GM19238 (cell line): ENCODE results near the gene ATP5PO.

Experiments
- DNase-seq: peaks from one replicate; pipeline ENCODE4 v3.0.0; 2011; ENCODE audit warnings: low spot score; ENCODE audit not compliant: insufficient read length

ATP5PO gene

GRCh38 chr21:33899199-33899598 is 16.4 kb downstream of the ATP5PO start:
- DNase-seq: no peak

GRCh38 chr21:33898586-33898985 is 17.0 kb downstream of the ATP5PO start:
- DNase-seq: no peak

GRCh38 chr21:33897739-33898138 is 17.9 kb downstream of the ATP5PO start:
- DNase-seq: no peak

- DNase-seq: no peak
These were observed 18.5 kb downstream of the ATP5PO start for GRCh38 chr21:33897098-33897497.

GRCh38 chr21:33896691-33897090 is 18.9 kb downstream of the ATP5PO start:
- no peak for DNase-seq

- DNase-seq: no peak
These were observed 20.2 kb downstream of the ATP5PO start for GRCh38 chr21:33895356-33895755.

GRCh38 chr21:33894736-33895288 is 20.8 kb downstream of the ATP5PO start:
- peak; percentile 37 for DNase-seq

GRCh38 chr21:33893917-33894316 is 21.7 kb downstream of the ATP5PO start:
- DNase-seq: no peak

GRCh38 chr21:33892853-33893252 is 22.8 kb downstream of the ATP5PO start:
- DNase-seq: no peak

- no peak for DNase-seq
These were observed 25.4 kb downstream of the ATP5PO start for GRCh38 chr21:33890187-33890586.

- DNase-seq: no peak
These were observed 29.3 kb downstream of the ATP5PO start for GRCh38 chr21:33886321-33886720.

GRCh38 chr21:33885172-33885514 is 30.5 kb downstream of the ATP5PO start:
- DNase-seq: no peak

- DNase-seq: no peak
These were observed 31.0 kb downstream of the ATP5PO start for GRCh38 chr21:33884376-33885171.

GRCh38 chr21:33883118-33883517 is 32.5 kb downstream of the ATP5PO start:
- no peak for DNase-seq

GRCh38 chr21:33881689-33882440 is 33.7 kb downstream of the ATP5PO start:
- DNase-seq: no peak

GRCh38 chr21:33880626-33881025 is 35.0 kb downstream of the ATP5PO start:
- DNase-seq: no peak

GRCh38 chr21:33878824-33879223 is 36.8 kb downstream of the ATP5PO start:
- DNase-seq: no peak

- DNase-seq: no peak
These were observed 40.4 kb downstream of the ATP5PO start for GRCh38 chr21:33875026-33875695.

- DNase-seq: no peak
These were observed 41.4 kb downstream of the ATP5PO start for GRCh38 chr21:33874161-33874560.

- DNase-seq: no peak
These were observed 42.6 kb downstream of the ATP5PO start for GRCh38 chr21:33872881-33873515.

- no peak for DNase-seq
These were observed 44.4 kb downstream of the ATP5PO start for GRCh38 chr21:33871171-33871570.
